ENCODE measurements around the gene RRP1. TPM values are rescaled to one million over a fixed set of nuclear protein-coding genes. Genes with fewer than 3 reads are reported as not detected.

Gene RRP1
- total RNA-seq, 1 experiment from 2014 or later = 76.7 TPM

- Histone ChIP-seq H3K27me3 (ENCODE audit: insufficient read depth, low read length) (no peaks in the 10 kb centered on the region), H3T11ph (ENCODE audit: low read length) (no peak overlapping the region), H2AFZ (ENCODE audit: low read length) (no peak overlapping the region), H2BK12ac (ENCODE audit: insufficient read length, low read depth, low read length) (no peak overlapping the region), H3K23me2 (ENCODE audit: insufficient read length, low read depth, low read length, poor library complexity, severe bottlenecking) (no peaks in the 10 kb centered on the region), H3K4me1 (ENCODE audit: insufficient read depth, low read length) (no peaks in the 10 kb centered on the region), H2BK120ac (ENCODE audit: low read depth, low read length, poor library complexity, severe bottlenecking) (no peak overlapping the region), H3K79me2 (ENCODE audit: insufficient read depth, low read length) (no peaks in the 10 kb centered on the region), H3K56ac (ENCODE audit: insufficient read length, low read depth, low read length) (no peak overlapping the region), H3K23ac (ENCODE audit: insufficient read length, low read depth, low read length) (no peak overlapping the region), H4K91ac (ENCODE audit: insufficient read length, low read depth, low read length) (no peak overlapping the region), H3K9ac (ENCODE audit: extremely low read depth, insufficient read length, low read length) (no peak overlapping the region), H2BK20ac (ENCODE audit: low read depth, low read length, poor library complexity, severe bottlenecking) (no peak overlapping the region), H2AK5ac (ENCODE audit: insufficient read length, low read length) (no peak overlapping the region), H3K4me2 (ENCODE audit: insufficient read depth, insufficient read length, low read length) (no peak overlapping the region), H3K27ac (ENCODE audit: insufficient read length, low read depth, low read length) (no peak overlapping the region), H4K20me1 (ENCODE audit: control insufficient read depth, insufficient read depth, insufficient read length) (peaks cover 4% of the 10 kb centered on the region), H2BK5ac (ENCODE audit: insufficient read length, low read length) (no peak overlapping the region), H3K14ac (ENCODE audit: insufficient read depth, low read length) (no peak overlapping the region), H4K8ac (replicated peaks; ENCODE audit: insufficient read length, low read depth, low read length) (no peak overlapping the region), H3K18ac (ENCODE audit: insufficient read length, low read depth, low read length) (no peak overlapping the region), H4K5ac (ENCODE audit: insufficient read length, low read depth, low read length) (no peak overlapping the region), H3K9me3 (ENCODE audit: control insufficient read depth, low read depth, low read length) (no peaks in the 10 kb centered on the region), H3K79me1 (ENCODE audit: insufficient read depth, low read depth, low read length, poor library complexity, severe bottlenecking) (no peaks in the 10 kb centered on the region), H3K4ac (ENCODE audit: low read depth, low read length) (no peak overlapping the region), H2BK15ac (ENCODE audit: low read depth, low read length) (no peak overlapping the region)
- Mint-ChIP-seq H3K4me3 (peak overlapping the region; percentile 48 to 67), H3K36me3 (ENCODE audit: insufficient read depth in 1 of 3, low read depth in 3 of 3) (peaks cover 6 to 28% (median 20%) of the 10 kb centered on the region in 3 experiments; a peak in 6 of 7 replicates), H3K9me3 (no peaks in the 10 kb centered on the region), H3K4me1 (peaks cover 14 to 17% of the 10 kb centered on the region in 2 experiments), H3K27ac (peak overlapping the region; percentile 95 to 97 (median 97)), H3K27me3 (ENCODE audit: low read depth) (no peaks in the 10 kb centered on the region)
- DNase-seq = peak; percentile 91
- no peak for TF ChIP-seq CTCF (conservative IDR thresholded peaks at IDR 0.05)
- no CpG with 5 or more reads among the region's 25 CpGs for WGBS (ENCODE audit: extremely low coverage, insufficient read length, low lambda C conversion rate)
Observed at GRCh38 chr21:43740497-43741156, 48.8 kb upstream of the RRP1 start.

Data from H9 (cell line).